ENCODE data around the gene CD69.

The CD69 gene

DNA sequence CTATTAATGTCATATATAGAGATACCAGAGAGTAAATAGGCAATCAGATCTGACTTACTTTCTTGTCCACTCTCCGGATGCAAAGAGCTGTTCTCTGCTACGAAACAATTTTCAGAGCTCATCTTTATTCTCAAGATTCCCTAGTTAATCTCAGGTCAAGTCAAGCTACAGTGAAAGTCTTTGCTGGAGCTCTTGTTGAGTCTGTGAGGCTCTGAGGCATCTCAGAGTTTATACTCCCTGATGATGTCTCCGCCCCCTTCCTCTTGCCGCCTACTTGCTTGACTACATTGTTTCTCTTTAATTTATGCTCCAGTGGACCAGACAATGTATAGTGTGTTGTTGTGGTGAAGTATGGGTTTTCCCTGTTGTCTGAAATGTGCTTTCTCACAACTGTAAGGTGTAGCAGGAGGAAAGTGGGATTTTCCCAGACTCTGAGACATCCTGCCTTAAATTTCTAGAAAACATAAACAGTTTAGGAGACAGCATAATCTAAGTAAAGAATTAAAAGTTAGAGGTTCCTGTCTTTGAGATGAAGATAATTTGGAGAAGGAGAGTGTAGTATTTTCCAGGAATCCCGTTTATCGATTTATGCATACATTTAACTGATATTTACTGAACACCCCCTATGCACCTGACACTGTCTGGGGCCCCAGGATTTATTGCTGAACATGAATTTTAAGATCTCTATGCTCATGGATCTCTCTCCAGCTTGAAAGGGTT, at the start of gene CD69:
Gene CD69, minus strand, starts transcription at position 203 of the 720 bp plus-strand sequence. Its CDS starts 81 bp downstream, at position 122.
- no peaks in the 10 kb centered on the region for H3K9me3 ChIP-seq (ENCODE audit: insufficient read depth, low read depth, low read length)
- peaks cover 4% of the 10 kb centered on the region; the same call in 1 of the 2 replicates for H3K4me1 ChIP-seq (ENCODE audit: insufficient read depth, low read length)
- no peak within 1 kb of the TSS for H3K4me3 ChIP-seq (ENCODE audit: low read length)
- H3K27me3 ChIP-seq (ENCODE audit: insufficient read depth, low read length), result no peaks in the 10 kb centered on the region
- no peak within 1 kb of the TSS for H3K9ac ChIP-seq (ENCODE audit: low read depth, low read length)
- no peaks in the 10 kb centered on the region for H3K36me3 ChIP-seq (ENCODE audit: insufficient read depth, low read depth, low read length)
- no peak within 1 kb of the TSS for H3K27ac ChIP-seq (ENCODE audit: low read length)

DNA sequence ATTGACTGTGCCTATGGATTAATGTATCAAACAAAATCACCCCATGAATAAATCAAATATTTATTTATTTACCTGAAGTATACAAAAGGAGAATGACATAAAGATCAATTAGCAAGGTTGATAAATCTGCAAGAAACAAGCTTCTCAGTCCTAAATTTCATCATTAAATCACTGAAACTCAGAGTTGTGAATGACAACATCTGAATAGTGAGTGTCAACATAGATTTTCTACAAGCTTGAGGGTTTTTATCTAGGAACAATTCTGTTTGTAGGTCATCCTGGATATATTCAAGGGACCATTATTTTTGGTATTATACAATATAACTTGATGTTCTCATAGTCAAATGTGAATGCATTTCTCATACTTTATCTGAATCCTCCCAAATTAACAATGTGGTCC, 49.2 kb upstream of the CD69 start:
- Histone ChIP-seq H3K27ac (ENCODE audit: low read length) (no peak overlapping the region), H3K36me3 (ENCODE audit: insufficient read depth, low read depth, low read length) (no peaks in the 10 kb centered on the region), H3K9ac (ENCODE audit: low read depth, low read length) (no peak overlapping the region), H3K4me1 (ENCODE audit: insufficient read depth, low read length) (no peaks in the 10 kb centered on the region), H3K27me3 (ENCODE audit: insufficient read depth, low read length) (no peaks in the 10 kb centered on the region), H3K9me3 (ENCODE audit: insufficient read depth, low read depth, low read length) (no peaks in the 10 kb centered on the region), H3K4me3 (ENCODE audit: low read length) (no peak overlapping the region)

- Histone ChIP-seq H3K4me3 (ENCODE audit: low read length) (no peak overlapping the region), H3K36me3 (ENCODE audit: insufficient read depth, low read depth, low read length) (no peaks in the 10 kb centered on the region), H3K9ac (ENCODE audit: low read depth, low read length) (no peak overlapping the region), H3K27ac (ENCODE audit: low read length) (no peak overlapping the region), H3K27me3 (ENCODE audit: insufficient read depth, low read length) (no peaks in the 10 kb centered on the region), H3K4me1 (ENCODE audit: insufficient read depth, low read length) (no peaks in the 10 kb centered on the region), H3K9me3 (ENCODE audit: insufficient read depth, low read depth, low read length) (no peaks in the 10 kb centered on the region)
Measured at GRCh38 chr12:9809338-9809737, 48.6 kb upstream of the CD69 start.

DNA sequence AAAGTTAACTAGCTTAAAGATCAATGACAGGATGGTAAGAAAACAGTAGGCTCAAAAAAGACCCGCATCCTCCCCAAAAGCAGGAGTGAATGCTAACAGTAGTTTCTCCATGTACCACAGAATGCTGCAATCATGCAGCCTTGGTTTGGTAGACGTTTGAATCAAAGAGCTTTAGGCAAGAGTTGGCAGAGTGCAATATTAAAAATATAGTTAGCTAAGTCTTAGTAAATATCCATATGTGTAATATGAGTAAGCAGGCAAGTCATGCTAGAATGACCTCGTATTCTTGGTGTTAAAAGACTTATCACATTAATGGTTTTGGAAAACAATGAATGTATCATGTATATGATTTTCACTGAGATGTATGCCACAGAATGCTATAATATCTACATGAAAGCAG, 47.8 kb upstream of the CD69 start:
- Histone ChIP-seq H3K4me1 (ENCODE audit: insufficient read depth, low read length) (no peaks in the 10 kb centered on the region), H3K9me3 (ENCODE audit: insufficient read depth, low read depth, low read length) (no peaks in the 10 kb centered on the region), H3K27me3 (ENCODE audit: insufficient read depth, low read length) (no peaks in the 10 kb centered on the region), H3K27ac (ENCODE audit: low read length) (no peak overlapping the region), H3K4me3 (ENCODE audit: low read length) (no peak overlapping the region), H3K36me3 (ENCODE audit: insufficient read depth, low read depth, low read length) (no peaks in the 10 kb centered on the region), H3K9ac (ENCODE audit: low read depth, low read length) (no peak overlapping the region)

GRCh38 chr12:9806714-9807113, 46.0 kb upstream of the CD69 start:
- Histone ChIP-seq H3K27ac (ENCODE audit: low read length) (no peak overlapping the region), H3K9ac (ENCODE audit: low read depth, low read length) (no peak overlapping the region), H3K4me3 (ENCODE audit: low read length) (no peak overlapping the region), H3K4me1 (ENCODE audit: insufficient read depth, low read length) (no peaks in the 10 kb centered on the region), H3K9me3 (ENCODE audit: insufficient read depth, low read depth, low read length) (no peaks in the 10 kb centered on the region), H3K36me3 (ENCODE audit: insufficient read depth, low read depth, low read length) (no peaks in the 10 kb centered on the region), H3K27me3 (ENCODE audit: insufficient read depth, low read length) (no peaks in the 10 kb centered on the region)

- H3K4me3 ChIP-seq (ENCODE audit: low read length), result no peak overlapping the region
- no peaks in the 10 kb centered on the region for H3K9me3 ChIP-seq (ENCODE audit: insufficient read depth, low read depth, low read length)
- H3K27ac ChIP-seq (ENCODE audit: low read length), result no peak overlapping the region
- H3K4me1 ChIP-seq (ENCODE audit: insufficient read depth, low read length), result no peaks in the 10 kb centered on the region
- H3K9ac ChIP-seq (ENCODE audit: low read depth, low read length), result no peak overlapping the region
- no peaks in the 10 kb centered on the region for H3K36me3 ChIP-seq (ENCODE audit: insufficient read depth, low read depth, low read length)
- H3K27me3 ChIP-seq (ENCODE audit: insufficient read depth, low read length), result no peaks in the 10 kb centered on the region
Measured at GRCh38 chr12:9805883-9806282, 45.2 kb upstream of the CD69 start.

DNA sequence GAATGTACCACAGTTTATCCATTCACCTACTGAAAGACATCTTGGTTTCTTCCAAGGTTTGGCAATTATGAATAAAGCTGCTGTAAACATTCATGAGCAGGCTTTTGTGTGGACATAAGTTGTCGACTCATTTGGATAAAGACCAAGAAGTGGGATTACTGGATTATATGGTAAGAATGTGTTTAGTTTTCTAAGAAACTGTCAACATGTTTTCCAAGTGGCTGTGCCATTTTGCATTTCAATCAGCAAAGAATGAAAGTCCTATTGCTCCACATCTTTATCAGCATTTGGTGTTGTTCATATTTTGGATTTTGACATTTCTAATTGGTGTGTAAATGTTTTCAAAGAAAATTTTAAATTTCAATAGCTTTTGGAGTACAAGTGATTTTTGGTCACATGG, 39.3 kb upstream of the CD69 start:
- no peaks in the 10 kb centered on the region for H3K27me3 ChIP-seq (ENCODE audit: insufficient read depth, low read length)
- no peaks in the 10 kb centered on the region for H3K4me1 ChIP-seq (ENCODE audit: insufficient read depth, low read length)
- no peak overlapping the region for H3K9ac ChIP-seq (ENCODE audit: low read depth, low read length)
- no peaks in the 10 kb centered on the region for H3K9me3 ChIP-seq (ENCODE audit: insufficient read depth, low read depth, low read length)
- H3K36me3 ChIP-seq (ENCODE audit: insufficient read depth, low read depth, low read length), result no peaks in the 10 kb centered on the region
- no peak overlapping the region for H3K27ac ChIP-seq (ENCODE audit: low read length)
- H3K4me3 ChIP-seq (ENCODE audit: low read length), result no peak overlapping the region

- Histone ChIP-seq H3K4me3 (ENCODE audit: low read length) (no peak overlapping the region), H3K9ac (ENCODE audit: low read depth, low read length) (no peak overlapping the region), H3K27me3 (ENCODE audit: insufficient read depth, low read length) (no peaks in the 10 kb centered on the region), H3K27ac (ENCODE audit: low read length) (no peak overlapping the region), H3K4me1 (ENCODE audit: insufficient read depth, low read length) (peaks cover 8% of the 10 kb centered on the region), H3K36me3 (ENCODE audit: insufficient read depth, low read depth, low read length) (no peaks in the 10 kb centered on the region), H3K9me3 (ENCODE audit: insufficient read depth, low read depth, low read length) (no peaks in the 10 kb centered on the region)
Measured at GRCh38 chr12:9797722-9798619, 37.3 kb upstream of the CD69 start.

GRCh38 chr12:9796971-9797370, 36.3 kb upstream of the CD69 start:
- peaks cover 8% of the 10 kb centered on the region for H3K4me1 ChIP-seq (ENCODE audit: insufficient read depth, low read length)
- no peak overlapping the region for H3K9ac ChIP-seq (ENCODE audit: low read depth, low read length)
- H3K27ac ChIP-seq (ENCODE audit: low read length), result no peak overlapping the region
- H3K9me3 ChIP-seq (ENCODE audit: insufficient read depth, low read depth, low read length), result no peaks in the 10 kb centered on the region
- no peaks in the 10 kb centered on the region for H3K36me3 ChIP-seq (ENCODE audit: insufficient read depth, low read depth, low read length)
- H3K4me3 ChIP-seq (ENCODE audit: low read length), result no peak overlapping the region
- H3K27me3 ChIP-seq (ENCODE audit: insufficient read depth, low read length), result no peaks in the 10 kb centered on the region

DNA sequence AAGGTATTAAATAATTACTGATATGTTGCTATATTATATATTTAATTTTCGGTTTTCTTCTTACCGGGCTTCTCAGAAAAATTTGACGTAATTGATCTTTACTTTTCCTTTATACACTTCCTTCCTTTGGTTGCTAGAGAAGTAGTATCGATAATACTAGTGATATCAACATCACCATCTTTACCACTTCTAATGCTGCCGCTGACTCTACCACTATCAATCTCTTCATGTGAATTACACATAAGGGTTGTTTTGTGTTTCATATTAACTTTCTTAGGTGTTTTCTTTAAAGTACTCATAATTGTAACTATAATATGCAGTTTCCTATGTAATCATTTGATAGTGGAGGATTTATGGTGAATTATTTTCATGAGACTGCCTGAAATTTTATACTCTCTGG, 35.6 kb upstream of the CD69 start:
- no peaks in the 10 kb centered on the region for H3K9me3 ChIP-seq (ENCODE audit: insufficient read depth, low read depth, low read length)
- no peaks in the 10 kb centered on the region for H3K36me3 ChIP-seq (ENCODE audit: insufficient read depth, low read depth, low read length)
- H3K27me3 ChIP-seq (ENCODE audit: insufficient read depth, low read length), result no peaks in the 10 kb centered on the region
- peaks cover 8% of the 10 kb centered on the region for H3K4me1 ChIP-seq (ENCODE audit: insufficient read depth, low read length)
- H3K27ac ChIP-seq (ENCODE audit: low read length), result no peak overlapping the region
- no peak overlapping the region for H3K4me3 ChIP-seq (ENCODE audit: low read length)
- H3K9ac ChIP-seq (ENCODE audit: low read depth, low read length), result no peak overlapping the region

DNA sequence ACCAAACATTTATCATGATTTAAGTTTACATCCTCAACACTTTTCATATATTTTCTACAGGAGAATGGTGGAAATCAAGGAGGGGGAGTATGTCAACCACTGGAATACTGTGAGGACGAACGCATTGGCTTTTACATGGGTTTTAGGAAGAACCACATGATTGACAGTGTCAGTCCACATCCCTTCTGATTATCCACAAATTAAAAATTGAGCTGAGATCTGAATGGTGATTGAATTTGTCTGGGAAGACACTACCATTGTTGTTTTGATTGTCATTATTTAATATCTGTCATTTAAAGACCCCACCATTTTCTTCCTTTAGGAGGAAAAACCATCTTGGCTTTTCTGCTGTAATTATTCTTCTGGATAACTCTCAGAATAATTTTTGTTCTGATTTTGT, 35.2 kb upstream of the CD69 start:
- no peaks in the 10 kb centered on the region for H3K27me3 ChIP-seq (ENCODE audit: insufficient read depth, low read length)

More for the DNA sequence above, 35.2 kb upstream of the CD69 start:
- H3K9me3 ChIP-seq (ENCODE audit: insufficient read depth, low read depth, low read length), result no peaks in the 10 kb centered on the region
- peaks cover 8% of the 10 kb centered on the region for H3K4me1 ChIP-seq (ENCODE audit: insufficient read depth, low read length)
- H3K9ac ChIP-seq (ENCODE audit: low read depth, low read length), result no peak overlapping the region
- no peaks in the 10 kb centered on the region for H3K36me3 ChIP-seq (ENCODE audit: insufficient read depth, low read depth, low read length)
- H3K4me3 ChIP-seq (ENCODE audit: low read length), result no peak overlapping the region
- H3K27ac ChIP-seq (ENCODE audit: low read length), result no peak overlapping the region

Measured in iPS-20b (cell line).